SK-N-SH (cell line): ENCODE results near the gene KMT5C. TPM values are rescaled to one million over a fixed set of nuclear protein-coding genes. Genes with fewer than 3 reads are reported as not detected.

Experiments
- CTCF ChIA-PET: fragments of 300-600, 350-600 bp; formaldehyde crosslinking; extraction: SDS; loops from one replicate; lab custom pipeline; 2021; lab: Yijun Ruan, JAX
- POLR2A ChIA-PET: fragments of 350-600 bp; sonication (Branson Sonifier 250); formaldehyde crosslinking; extraction: SDS; loops from one replicate; lab custom pipeline; 2020; ENCODE audit warnings: antibody characterized with exemption, inconsistent platforms; lab: Yijun Ruan, JAX
- DNase-seq: peaks from one replicate; pipeline ENCODE4 v3.0.0; 2012
- H2AFZ ChIP-seq: fragments of 200-600 bp; sonication (generic); 2 replicates; pipeline ENCODE4 v1.8.1; 2016; ENCODE audit warnings: antibody characterized with exemption, mild to moderate bottlenecking, low read depth
- H3F3A ChIP-seq: fragments of 200-600 bp; sonication (generic); replicated peaks from 2 replicates; pipeline ENCODE3; 2016; ENCODE audit warnings: antibody characterized with exemption, mild to moderate bottlenecking; ENCODE audit not compliant: insufficient read depth
- H3K27ac ChIP-seq, 2 experiments: fragments of 200-500 bp in 1 of 2; fragments of 200-600 bp in 1 of 2; sonication (Bioruptor generic) in 1 of 2; sonication (generic), shearing (Covaris generic) in 1 of 2; 2 replicates each; pipeline versions ENCODE4 v1.5.1 to v1.6.1; 2014 to 2016; ENCODE audit warnings: low read depth in 2 of 2, inconsistent platforms in 1 of 2, low read length in 1 of 2, mild to moderate bottlenecking in 1 of 2, mixed read lengths in 1 of 2
- H3K27me3 ChIP-seq: fragments of 200-600 bp; sonication (generic), shearing (Covaris generic); 2 replicates; pipeline ENCODE4 v1.6.1; 2016; ENCODE audit warnings: mixed run types; ENCODE audit not compliant: insufficient read depth
- H3K36me3 ChIP-seq, 2 experiments: fragments of 200-500 bp in 1 of 2; fragments of 200-600 bp in 1 of 2; sonication (Bioruptor generic) in 1 of 2; sonication (generic) in 1 of 2; replicated peaks in 1 of 2; 2 replicates each; pipeline versions ENCODE3 to v1.5.1; 2014 to 2016; ENCODE audit warnings: low read length in 1 of 2, mild to moderate bottlenecking in 1 of 2; ENCODE audit not compliant: insufficient read depth in 2 of 2, control insufficient read depth in 1 of 2
- H3K4me1 ChIP-seq, 2 experiments: fragments of 200-500 bp in 1 of 2; fragments of 200-600 bp in 1 of 2; sonication (Bioruptor generic) in 1 of 2; sonication (generic), shearing (Covaris generic) in 1 of 2; 2 replicates each; pipeline versions ENCODE4 v1.5.1 to v1.6.1; 2014 to 2016; ENCODE audit warnings: low read depth in 1 of 2, low read length in 1 of 2, mixed run types in 1 of 2; ENCODE audit not compliant: insufficient read depth in 2 of 2, control insufficient read depth in 1 of 2
- H3K4me2 ChIP-seq: fragments of 200-600 bp; sonication (generic), shearing (Covaris generic); 2 replicates; pipeline ENCODE4 v1.6.1; 2017; ENCODE audit warnings: mixed run types
- H3K4me3 ChIP-seq, 2 experiments: fragments of 200-500 bp in 1 of 2; fragments of 200-600 bp in 1 of 2; sonication (Bioruptor generic) in 1 of 2; sonication (generic), shearing (Covaris generic) in 1 of 2; 2 replicates each; pipeline versions ENCODE4 v1.5.1 to v1.8.1; 2014 to 2016; ENCODE audit warnings: low read depth in 2 of 2, inconsistent platforms in 1 of 2, low read length in 1 of 2, mild to moderate bottlenecking in 1 of 2, mixed read lengths in 1 of 2, moderate library complexity in 1 of 2
- H3K79me2 ChIP-seq: fragments of 200-600 bp; sonication (generic); 2 replicates; pipeline ENCODE4 v1.8.1; 2017; ENCODE audit warnings: mild to moderate bottlenecking; ENCODE audit not compliant: insufficient read depth
- H3K9ac ChIP-seq: fragments of 200-600 bp; sonication (generic); 2 replicates; pipeline ENCODE4 v1.6.1; 2017; ENCODE audit warnings: mixed run types
- H3K9me2 ChIP-seq: fragments of 200-600 bp; sonication (generic); 2 replicates; pipeline ENCODE4 v1.6.1; 2017; ENCODE audit warnings: mixed run types
- H3K9me3 ChIP-seq: fragments of 200-600 bp; sonication (generic); 2 replicates; pipeline ENCODE4 v1.6.1; 2017; ENCODE audit warnings: mixed run types, mild to moderate bottlenecking, moderate library complexity
- H4K20me1 ChIP-seq: fragments of 200-600 bp; sonication (generic); 2 replicates; pipeline ENCODE4 v1.6.1; 2017; ENCODE audit warnings: mild to moderate bottlenecking, mixed run types; ENCODE audit not compliant: insufficient read depth
- ELF1 ChIP-seq: IDR thresholded peaks from 2 replicates; pipeline ENCODE4 v1.4.0; 2012
- EP300 ChIP-seq, 2 experiments: IDR thresholded peaks; 2 replicates each; pipeline versions ENCODE4 v1.4.0 to v1.6.1; 2012; ENCODE audit warnings: borderline replicate concordance in 1 of 2, low read depth in 1 of 2, low read length in 1 of 2
- FOSL2 ChIP-seq: IDR thresholded peaks from 2 replicates; pipeline ENCODE4 v1.4.0; 2012; ENCODE audit warnings: low read depth, mild to moderate bottlenecking, moderate library complexity, borderline replicate concordance
- FOXJ3 ChIP-seq: sonication (generic); formaldehyde crosslinking; IDR thresholded peaks from 2 replicates; pipeline ENCODE4 v1.5.1; 2020; ENCODE audit warnings: mild to moderate bottlenecking, missing genetic modification reagents
- GABPA ChIP-seq: IDR thresholded peaks from 2 replicates; pipeline ENCODE4 v1.4.0; 2012; ENCODE audit warnings: low read depth, mild to moderate bottlenecking
- GATA2 ChIP-seq: sonication (generic); formaldehyde crosslinking; IDR thresholded peaks from 2 replicates; pipeline ENCODE4 v1.5.0; 2020; ENCODE audit warnings: mild to moderate bottlenecking, missing genetic modification reagents
- JUND ChIP-seq: IDR thresholded peaks from 2 replicates; pipeline ENCODE4 v1.4.0; 2012
- MXI1 ChIP-seq: IDR thresholded peaks from 2 replicates; pipeline ENCODE4 v1.6.1; 2012; ENCODE audit warnings: mild to moderate bottlenecking, low read depth, low read length, improper control_type of control experiment
- NRF1 ChIP-seq: IDR thresholded peaks from 2 replicates; pipeline ENCODE4 v1.6.1; 2012; ENCODE audit warnings: low read depth, mild to moderate bottlenecking, low read length
- POLR2AphosphoS5 ChIP-seq: IDR thresholded peaks from 2 replicates; pipeline ENCODE4 v1.6.1; 2012; ENCODE audit warnings: low read depth, low read length
- RCOR1 ChIP-seq: fragments of 150-350 bp; IDR thresholded peaks from 2 replicates; pipeline ENCODE4 v1.6.1; 2017; ENCODE audit warnings: antibody characterized with exemption, low read length
- RFX5 ChIP-seq: IDR thresholded peaks from 2 replicates; pipeline ENCODE4 v1.6.1; 2012; ENCODE audit warnings: mild to moderate bottlenecking, improper control_type of control experiment, low read length
- TEAD4 ChIP-seq: IDR thresholded peaks from 2 replicates; pipeline ENCODE4 v1.4.0; 2012; ENCODE audit warnings: mild to moderate bottlenecking, borderline replicate concordance; ENCODE audit not compliant: insufficient read depth
- YY1 ChIP-seq: IDR thresholded peaks from 2 replicates; pipeline ENCODE4 v1.4.0; 2012; ENCODE audit warnings: low read depth, mild to moderate bottlenecking
- WGBS: methylation state at CpG from one replicate; pipeline ENCODE4 v1.1.6; 2017; ENCODE audit warnings: low lambda C conversion rate; 5-methylcytosine and 5-hydroxymethylcytosine counted together
- polyA plus RNA-seq, 3 experiments: library from polyadenylated mRNA; depleted of rRNA; stranded (reverse); fragments of >200 nt; gene quantifications; 2 replicates each; pipeline ENCODE4 v1.2.3, GENCODE V29; 2012
- TF ChIP-seq, protein P1 (sequence below): IDR thresholded peaks from 2 replicates; pipeline ENCODE4; 2012
- TF ChIP-seq, protein P2 (sequence below): fragments of 150-350 bp; IDR thresholded peaks from 2 replicates; pipeline ENCODE4 v1.6.1; 2017; ENCODE audit warnings: antibody characterized with exemption, low read length, low read depth, borderline replicate concordance
- TF ChIP-seq, protein P3 (sequence below): IDR thresholded peaks from 2 replicates; pipeline ENCODE4 v1.4.0; 2012; ENCODE audit warnings: low read depth

The KMT5C gene
- polyA plus RNA-seq, 1 of the 3 experiments (the other 2 are of a cell fraction), result 14.0 TPM

DNA sequence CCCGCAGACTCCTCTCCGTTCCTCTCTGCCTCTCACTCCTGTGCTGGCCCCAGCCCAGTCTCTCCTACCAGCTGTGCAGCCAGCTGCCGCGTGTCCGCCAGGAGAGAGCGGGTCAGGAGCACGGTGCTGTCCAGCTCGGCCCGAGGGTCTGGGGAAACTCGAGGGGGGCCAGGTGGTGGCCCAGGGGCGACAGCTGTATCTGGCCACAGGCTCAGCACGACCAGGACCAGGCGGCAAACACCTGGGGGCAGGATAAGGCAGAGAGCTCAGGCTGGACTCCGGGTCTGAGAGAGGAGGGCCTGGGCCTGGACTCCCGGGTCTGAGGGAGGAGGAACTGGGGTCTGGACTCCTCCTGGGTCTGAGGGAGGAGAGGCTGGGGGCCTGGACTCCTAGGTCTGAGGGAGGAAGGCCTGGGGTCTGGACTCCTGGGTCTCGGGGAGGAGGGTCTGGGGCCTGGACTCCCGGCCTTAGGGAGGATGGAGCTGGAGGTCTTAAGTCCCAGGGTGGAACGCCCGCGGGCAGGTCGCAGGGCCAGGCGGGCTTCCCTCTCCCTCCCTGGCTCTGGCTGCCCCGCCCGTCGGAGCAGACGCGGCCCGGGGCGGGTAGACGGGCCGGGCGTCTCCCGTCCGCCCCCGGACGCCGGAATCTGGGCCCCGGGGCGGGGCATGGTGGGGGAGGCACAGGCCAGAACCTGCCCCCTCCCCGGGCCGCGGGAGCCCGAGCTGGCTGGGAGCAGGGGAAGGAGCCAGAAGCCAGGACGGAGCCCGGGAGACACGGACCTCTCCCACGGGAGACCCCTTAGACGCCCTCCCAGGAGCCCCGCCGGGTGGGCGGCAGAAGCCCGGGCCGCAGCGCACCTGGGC lies 29.3 kb downstream of the KMT5C start (continued):
- TF ChIP-seq, protein P1, sequence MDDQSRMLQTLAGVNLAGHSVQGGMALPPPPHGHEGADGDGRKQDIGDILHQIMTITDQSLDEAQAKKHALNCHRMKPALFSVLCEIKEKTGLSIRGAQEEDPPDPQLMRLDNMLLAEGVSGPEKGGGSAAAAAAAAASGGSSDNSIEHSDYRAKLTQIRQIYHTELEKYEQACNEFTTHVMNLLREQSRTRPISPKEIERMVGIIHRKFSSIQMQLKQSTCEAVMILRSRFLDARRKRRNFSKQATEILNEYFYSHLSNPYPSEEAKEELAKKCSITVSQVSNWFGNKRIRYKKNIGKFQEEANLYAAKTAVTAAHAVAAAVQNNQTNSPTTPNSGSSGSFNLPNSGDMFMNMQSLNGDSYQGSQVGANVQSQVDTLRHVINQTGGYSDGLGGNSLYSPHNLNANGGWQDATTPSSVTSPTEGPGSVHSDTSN, result no peak
- TF ChIP-seq EP300 (IDR thresholded peaks at IDR 0.05; ENCODE audit: borderline replicate concordance in 1 of 2, low read depth in 1 of 2, low read length in 1 of 2), result no peak

DNA sequence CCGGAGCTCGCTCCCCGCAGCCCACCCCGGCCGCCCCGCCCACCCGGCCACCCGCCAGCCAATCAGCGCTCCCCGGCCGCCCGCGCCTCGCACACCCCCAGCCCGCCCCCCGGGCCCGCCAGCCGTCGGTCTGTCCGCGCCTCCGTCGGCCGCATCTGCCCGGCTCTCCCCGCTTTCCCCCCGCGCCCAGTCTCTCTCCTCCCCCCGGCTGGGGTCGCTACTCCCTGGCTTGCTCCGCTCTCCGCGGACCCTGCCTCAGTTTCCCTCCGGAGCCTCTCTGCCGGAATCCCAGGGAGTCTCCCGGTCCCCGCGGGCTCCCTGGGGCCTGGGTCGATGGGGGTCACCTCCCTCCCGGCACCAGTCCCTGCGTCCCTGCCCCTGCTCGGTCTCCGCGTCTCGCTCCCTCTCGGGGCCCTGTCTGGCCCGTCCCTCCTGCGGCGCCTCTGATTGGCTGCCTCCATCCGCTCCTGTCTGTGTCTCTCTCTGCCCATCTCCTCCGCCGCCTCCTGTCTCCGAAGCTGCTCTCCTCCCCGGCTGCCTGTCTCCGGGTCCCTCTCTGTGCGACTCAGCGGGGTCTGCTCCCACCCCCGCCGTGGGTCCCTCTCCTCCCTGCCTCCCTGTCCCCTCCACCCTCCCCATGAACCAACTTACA lies 30.1 kb downstream of the KMT5C start:
- no peaks in the 10 kb centered on the region for H4K20me1 ChIP-seq
- peak; percentile 96 for DNase-seq
- peak overlapping the region; percentile 87 for H2AFZ ChIP-seq
- peak overlapping the region; percentile 57 to 79 for H3K4me3 ChIP-seq
- peaks cover 26 to 28% of the 10 kb centered on the region in 2 experiments; a peak in 3 of 4 replicates for H3K4me1 ChIP-seq
- peaks cover 0 to 4% of the 10 kb centered on the region in 2 experiments for H3K36me3 ChIP-seq
- H3K9me2 ChIP-seq, result no peaks in the 10 kb centered on the region
- no peaks in the 10 kb centered on the region for H3K27me3 ChIP-seq
- peak overlapping the region; percentile 11 to 88; a peak in 3 of 4 replicates for H3K27ac ChIP-seq
- H3F3A ChIP-seq, result peaks cover 25% of the 10 kb centered on the region
- WGBS, result 0% methylated on average over 34 of the region's 59 CpGs
- H3K9ac ChIP-seq, result peak overlapping the region; percentile 92
- ChIA-PET POLR2A (interaction anchor here (0.6 to 2.8 kb wide), 3 partner anchors 14 to 38 kb away, joined by 4 to 14 read pairs (median 4); partner anchors contain the start of gene UBE2S), CTCF (interaction anchor here (1.6 to 2.5 kb wide), 3 partner anchors 14 to 78 kb away, joined by 6 to 8 read pairs (median 7); partner anchors contain the start of gene TMEM238)
- peak overlapping the region; percentile 97 for H3K4me2 ChIP-seq
- H3K79me2 ChIP-seq, result peaks cover 14% of the 10 kb centered on the region
- H3K9me3 ChIP-seq, result no peaks in the 10 kb centered on the region
- TF ChIP-seq GABPA (no peak), TEAD4 (no peak), EP300 (IDR thresholded peaks at IDR 0.05; ENCODE audit: borderline replicate concordance in 1 of 2, low read depth in 1 of 2, low read length in 1 of 2) (no peak), GATA2 (no peak)
- TF ChIP-seq, protein P1, result 0 out of 2 replicates have a peak, but pooled peaks have one; percentile 27

DNA sequence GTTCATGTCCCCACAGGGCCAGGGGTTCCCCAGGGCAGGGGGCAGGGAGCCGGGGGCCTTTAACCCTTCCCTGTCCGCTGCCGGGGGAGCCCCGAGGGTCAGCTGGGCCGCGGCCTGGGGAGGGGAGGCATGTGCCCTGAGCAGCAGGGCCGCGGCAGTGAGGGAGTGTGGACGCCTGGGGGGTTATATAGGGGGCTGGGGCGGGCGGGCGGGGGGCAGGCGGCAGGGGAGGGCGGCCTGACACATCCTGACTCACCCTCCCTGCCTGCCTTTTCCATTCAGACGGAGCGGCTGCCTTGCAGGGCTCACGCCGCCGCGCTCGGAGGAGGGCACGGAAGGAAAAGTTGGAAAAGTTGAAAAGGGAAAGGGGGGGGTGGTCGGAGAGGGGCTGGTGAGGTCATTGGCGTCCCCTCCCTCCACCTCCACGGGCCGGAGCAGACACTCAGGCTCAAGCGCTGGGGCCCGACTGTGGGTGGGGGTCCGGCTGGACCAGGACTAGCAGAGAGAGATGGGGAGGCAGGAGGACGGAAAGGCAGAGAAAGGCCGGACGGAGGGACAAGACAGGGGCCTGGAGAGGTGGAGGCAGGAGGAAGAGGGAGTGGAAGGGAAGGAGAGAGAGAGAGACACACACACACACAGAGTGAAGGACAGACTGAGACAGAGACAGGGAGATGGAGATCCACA lies 30.8 kb downstream of the KMT5C start, which contains the start of gene IL11:
IL11 (minus strand) TSS at position 159 of the 684 bp plus-strand sequence; CDS start at position 6, 153 bp downstream.
- Histone ChIP-seq H3K4me3 (peak within 1 kb of the TSS; percentile 57 to 79), H3K4me2 (peak within 1 kb of the TSS; percentile 97), H3K9ac (peak within 1 kb of the TSS; percentile 92), H3K27me3 (no peaks in the 10 kb centered on the region), H3F3A (peaks cover 20% of the 10 kb centered on the region), H3K9me3 (no peaks in the 10 kb centered on the region), H4K20me1 (no peaks in the 10 kb centered on the region)
- POLR2A ChIA-PET, result interaction anchor here (0.6 to 2.8 kb wide), 2 partner anchors 27 to 37 kb away, joined by 4 to 14 read pairs; partner anchors contain the start of gene UBE2S
- CTCF ChIA-PET, result interaction anchor here (1.7 to 2.5 kb wide), 2 partner anchors 13 to 78 kb away, joined by 6 to 8 read pairs; partner anchors contain the start of gene TMEM238
- no peak for DNase-seq
- TF ChIP-seq RCOR1 (no peak), RFX5 (no peak), NRF1 (no peak), JUND (peak; percentile 7; the same call in 1 of the 2 replicates), POLR2AphosphoS5 (peak; percentile 41; the same call in 1 of the 2 replicates), FOXJ3 (CRISPR knock-in tag) (no peak), MXI1 (no peak), YY1 (no peak), EP300 (IDR thresholded peaks at IDR 0.05; ENCODE audit: borderline replicate concordance in 1 of 2, low read depth in 1 of 2, low read length in 1 of 2) (no peak; a peak in 1 of 4 replicates), ELF1 (no peak), FOSL2 (peak; percentile 47; the same call in 1 of the 2 replicates)
- TF ChIP-seq, protein P2, sequence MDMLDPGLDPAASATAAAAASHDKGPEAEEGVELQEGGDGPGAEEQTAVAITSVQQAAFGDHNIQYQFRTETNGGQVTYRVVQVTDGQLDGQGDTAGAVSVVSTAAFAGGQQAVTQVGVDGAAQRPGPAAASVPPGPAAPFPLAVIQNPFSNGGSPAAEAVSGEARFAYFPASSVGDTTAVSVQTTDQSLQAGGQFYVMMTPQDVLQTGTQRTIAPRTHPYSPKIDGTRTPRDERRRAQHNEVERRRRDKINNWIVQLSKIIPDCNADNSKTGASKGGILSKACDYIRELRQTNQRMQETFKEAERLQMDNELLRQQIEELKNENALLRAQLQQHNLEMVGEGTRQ, result no peak
- TF ChIP-seq, protein P3, sequence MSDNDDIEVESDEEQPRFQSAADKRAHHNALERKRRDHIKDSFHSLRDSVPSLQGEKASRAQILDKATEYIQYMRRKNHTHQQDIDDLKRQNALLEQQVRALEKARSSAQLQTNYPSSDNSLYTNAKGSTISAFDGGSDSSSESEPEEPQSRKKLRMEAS, result peak; percentile 49; the same call in 1 of the 2 replicates
- TF ChIP-seq, all 33 proteins: peak for 4
- peaks cover 0 to 4% of the 10 kb centered on the region in 2 experiments for H3K36me3 ChIP-seq
- no peaks in the 10 kb centered on the region for H3K9me2 ChIP-seq
- H3K27ac ChIP-seq, result peak within 1 kb of the TSS; percentile 11 to 88; a peak in 3 of 4 replicates
- peak within 1 kb of the TSS; percentile 87 for H2AFZ ChIP-seq
- H3K79me2 ChIP-seq, result peaks cover 14% of the 10 kb centered on the region
- peaks cover 26 to 28% of the 10 kb centered on the region in 2 experiments; a peak in 3 of 4 replicates for H3K4me1 ChIP-seq
- WGBS, result 8% methylated on average over 32 of the region's 32 CpGs
